GM12864 (cell line): ENCODE results near the gene PALLD.
"Not testable (repeated sequence)": the region's sequence is repeated elsewhere in the genome, so short reads cannot be mapped to it uniquely, and the experiment has no call there.

Experiments used
- DNase-seq: peaks from one replicate; pipeline ENCODE4 v3.0.0-alpha.2; 2011; ENCODE audit warnings: low read depth
- H3K4me3 ChIP-seq: 2 replicates; pipeline ENCODE4 v1.5.1; 2011; ENCODE audit warnings: mild to moderate bottlenecking, low read depth, low read length, control low read depth
- CTCF ChIP-seq: IDR thresholded peaks from 2 replicates; pipeline ENCODE4 v1.5.1; 2011; ENCODE audit warnings: low read depth, mild to moderate bottlenecking, moderate library complexity, low read length, control low read depth, inconsistent platforms; ENCODE audit errors: missing control alignments

PALLD gene

GRCh38 chr4:168930413-168931196 lies 433.8 kb downstream of the PALLD start:
- TF ChIP-seq CTCF: no peak
- no peak for DNase-seq
- no peak overlapping the region for H3K4me3 ChIP-seq

GRCh38 chr4:168931215-168931650 lies 434.4 kb downstream of the PALLD start:
- no peak for TF ChIP-seq CTCF
- no peak for DNase-seq
- H3K4me3 ChIP-seq: no peak overlapping the region

GRCh38 chr4:168932138-168932537 lies 435.3 kb downstream of the PALLD start:
- no peak overlapping the region for H3K4me3 ChIP-seq
- no peak for DNase-seq

GRCh38 chr4:168933423-168933822 lies 436.6 kb downstream of the PALLD start:
- TF ChIP-seq CTCF: no peak
- H3K4me3 ChIP-seq: no peak overlapping the region
- no peak for DNase-seq

More at GRCh38 chr4:168932138-168932537, 435.3 kb downstream of the PALLD start:
- no peak for TF ChIP-seq CTCF

- not testable (repeated sequence) for DNase-seq, H3K4me3 ChIP-seq
These were observed 440.6 kb downstream of the PALLD start for GRCh38 chr4:168937473-168937872.

GRCh38 chr4:168942985-168943384 lies 446.1 kb downstream of the PALLD start:
- TF ChIP-seq CTCF: peak; percentile 58
- H3K4me3 ChIP-seq: no peak overlapping the region
- no peak for DNase-seq

GRCh38 chr4:168945291-168945690 lies 448.4 kb downstream of the PALLD start:
- H3K4me3 ChIP-seq: no peak overlapping the region
- DNase-seq: no peak
- no peak for TF ChIP-seq CTCF

GRCh38 chr4:168952821-168953246 lies 456.0 kb downstream of the PALLD start:
- DNase-seq: not testable (repeated sequence)

More at GRCh38 chr4:168952821-168953246, 456.0 kb downstream of the PALLD start:
- H3K4me3 ChIP-seq: not testable (repeated sequence)
